ENCODE data around the gene PARD3B. TPM values are rescaled to one million over a fixed set of nuclear protein-coding genes. Genes with fewer than 3 reads are reported as not detected.

The PARD3B gene
- total and polyA plus RNA-seq, 2 of the 13 experiments (the other 11 are each of a cell fraction or from before 2014, with no cell fraction given): 0.71 to 2.3 TPM

DNA sequence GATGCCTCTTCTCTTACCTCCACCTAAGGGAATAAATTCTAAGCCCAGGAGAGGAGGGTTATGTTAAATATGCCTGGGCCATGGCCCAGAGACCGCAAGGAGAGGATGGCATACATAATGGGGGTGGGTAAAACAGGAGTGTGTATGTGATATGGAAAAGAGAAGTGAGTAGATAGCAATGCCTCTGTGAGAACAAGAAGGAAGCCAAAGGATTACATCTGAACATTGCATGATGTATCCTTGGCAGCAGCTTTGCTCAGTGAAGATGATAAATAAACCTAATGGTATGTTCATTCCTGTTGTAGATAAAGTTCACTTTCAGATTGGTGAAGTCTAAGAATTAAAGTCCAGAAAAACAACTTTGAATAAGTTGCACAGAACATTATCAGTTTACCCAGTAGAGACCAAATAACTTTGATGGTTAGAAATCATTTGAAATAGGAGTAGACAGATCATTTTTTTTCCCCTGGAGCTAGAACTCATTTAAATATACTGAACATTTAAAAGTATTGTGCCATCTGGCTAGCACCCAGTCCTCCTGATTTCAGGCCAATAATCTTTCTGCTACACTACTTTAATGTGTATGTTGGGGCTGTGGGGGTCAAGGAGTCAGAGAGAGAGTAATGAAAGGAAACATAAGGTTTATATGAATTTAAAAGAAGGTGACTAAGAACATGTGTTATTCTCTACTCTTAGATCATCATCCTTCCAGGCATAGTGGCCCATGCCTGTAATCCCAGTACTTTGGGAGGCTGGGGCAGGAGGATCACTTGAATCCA is 231.7 kb downstream of the PARD3B start:
- BruUV-seq (replicated peaks): no TSS peak
- H3K36me3 ChIP-seq (replicated peaks in 1 of 2; ENCODE audit: control insufficient read depth in 1 of 2, insufficient read depth in 2 of 2, low read length in 2 of 2): no peaks in the 10 kb centered on the region
- no peak overlapping the region for H3K4me2 ChIP-seq (ENCODE audit: low read depth, low read length)
- H3K27me3 ChIP-seq (ENCODE audit: control insufficient read depth in 1 of 2, insufficient read depth in 2 of 2, low read length in 2 of 2): no peaks in the 10 kb centered on the region
- no peak overlapping the region for H2AFZ ChIP-seq (ENCODE audit: low read length)
- ATAC-seq (no peak), DNase-seq (ENCODE audit: low spot score) (no peak), FAIRE-seq (no peak)
- intact Hi-C loops (cut with micrococcal nuclease; ENCODE audit: unreplicated experiment): no loop called here
- 17% methylated on average over 1 of the region's 1 CpG for WGBS (ENCODE audit: low lambda C conversion rate)
- CTCF ChIA-PET (ENCODE audit: low intra/inter-chr PET ratio, low total read pairs): no interaction called here
- POLR2A ChIA-PET: no interaction called here
- no peak for TF ChIP-seq TEAD2 (CRISPR knock-in tag; IDR thresholded peaks at IDR 0.05)
- TF ChIP-seq EHMT2 (IDR thresholded peaks at IDR 0.05; ENCODE audit: borderline replicate concordance, low read depth, low read length): no peak
- TF ChIP-seq, protein P1, sequence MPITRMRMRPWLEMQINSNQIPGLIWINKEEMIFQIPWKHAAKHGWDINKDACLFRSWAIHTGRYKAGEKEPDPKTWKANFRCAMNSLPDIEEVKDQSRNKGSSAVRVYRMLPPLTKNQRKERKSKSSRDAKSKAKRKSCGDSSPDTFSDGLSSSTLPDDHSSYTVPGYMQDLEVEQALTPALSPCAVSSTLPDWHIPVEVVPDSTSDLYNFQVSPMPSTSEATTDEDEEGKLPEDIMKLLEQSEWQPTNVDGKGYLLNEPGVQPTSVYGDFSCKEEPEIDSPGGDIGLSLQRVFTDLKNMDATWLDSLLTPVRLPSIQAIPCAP (CRISPR knock-in tag; IDR thresholded peaks at IDR 0.05; ENCODE audit: low read depth): no peak
- TF ChIP-seq ATF7 (IDR thresholded peaks at IDR 0.05): no peak
- TF ChIP-seq ATF7 (CRISPR knock-in tag; IDR thresholded peaks at IDR 0.05): no peak
- TF ChIP-seq, protein P2, sequence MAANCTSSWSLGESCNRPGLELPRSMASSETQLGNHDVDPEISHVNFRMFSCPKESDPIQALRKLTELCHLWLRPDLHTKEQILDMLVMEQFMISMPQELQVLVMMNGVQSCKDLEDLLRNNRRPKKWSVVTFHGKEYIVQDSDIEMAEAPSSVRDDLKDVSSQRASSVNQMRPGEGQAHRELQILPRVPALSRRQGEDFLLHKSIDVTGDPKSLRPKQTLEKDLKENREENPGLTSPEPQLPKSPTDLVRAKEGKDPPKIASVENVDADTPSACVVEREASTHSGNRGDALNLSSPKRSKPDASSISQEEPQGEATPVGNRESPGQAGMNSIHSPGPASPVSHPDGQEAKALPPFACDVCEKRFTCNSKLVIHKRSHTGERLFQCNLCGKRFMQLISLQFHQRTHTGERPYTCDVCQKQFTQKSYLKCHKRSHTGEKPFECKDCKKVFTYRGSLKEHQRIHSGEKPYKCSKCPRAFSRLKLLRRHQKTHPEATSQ (CRISPR knock-in tag; IDR thresholded peaks at IDR 0.05; ENCODE audit: borderline replicate concordance): no peak
- no peak for TF ChIP-seq ZNF775 (CRISPR knock-in tag; IDR thresholded peaks at IDR 0.05; ENCODE audit: borderline replicate concordance)
- TF ChIP-seq ATM (IDR thresholded peaks at IDR 0.05; ENCODE audit: borderline replicate concordance): no peak
- no peak for TF ChIP-seq KDM5B (CRISPR knock-in tag; IDR thresholded peaks at IDR 0.05; ENCODE audit: borderline replicate concordance)
- TF ChIP-seq, protein P3, sequence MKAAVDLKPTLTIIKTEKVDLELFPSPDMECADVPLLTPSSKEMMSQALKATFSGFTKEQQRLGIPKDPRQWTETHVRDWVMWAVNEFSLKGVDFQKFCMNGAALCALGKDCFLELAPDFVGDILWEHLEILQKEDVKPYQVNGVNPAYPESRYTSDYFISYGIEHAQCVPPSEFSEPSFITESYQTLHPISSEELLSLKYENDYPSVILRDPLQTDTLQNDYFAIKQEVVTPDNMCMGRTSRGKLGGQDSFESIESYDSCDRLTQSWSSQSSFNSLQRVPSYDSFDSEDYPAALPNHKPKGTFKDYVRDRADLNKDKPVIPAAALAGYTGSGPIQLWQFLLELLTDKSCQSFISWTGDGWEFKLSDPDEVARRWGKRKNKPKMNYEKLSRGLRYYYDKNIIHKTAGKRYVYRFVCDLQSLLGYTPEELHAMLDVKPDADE (CRISPR knock-in tag; IDR thresholded peaks at IDR 0.05): no peak
- TF ChIP-seq RXRA (CRISPR knock-in tag; IDR thresholded peaks at IDR 0.05): no peak
- no peak for TF ChIP-seq ZNF143 (CRISPR knock-in tag; IDR thresholded peaks at IDR 0.05)
- no peak for TF ChIP-seq KAT7 (CRISPR knock-in tag; IDR thresholded peaks at IDR 0.05; ENCODE audit: borderline replicate concordance)
- no peak overlapping the region for H3K9ac ChIP-seq (ENCODE audit: insufficient read depth, low read depth, low read length)
- H3K9me3 ChIP-seq (ENCODE audit: low read length): peaks cover 77% of the 10 kb centered on the region
- H3K4me1 ChIP-seq (ENCODE audit: insufficient read depth, low read length): no peaks in the 10 kb centered on the region
- no peak overlapping the region for H3K4me3 ChIP-seq (replicated peaks in 1 of 3; ENCODE audit: insufficient read depth in 1 of 3, low read depth in 2 of 3, low read length in 3 of 3)
- no peaks in the 10 kb centered on the region for H3K79me2 ChIP-seq (ENCODE audit: insufficient read depth, low read length)
- H4K20me1 ChIP-seq (ENCODE audit: insufficient read depth, low read length): no peaks in the 10 kb centered on the region
- in situ Hi-C loops (cut with HindIII; ENCODE audit: extremely low pct_ligation_motif_present, low pct_unique_long_range_greater_than_20kb): no loop called here
- no peak overlapping the region for H3K27ac ChIP-seq (ENCODE audit: extremely low read length, insufficient read depth, low read length)

Measured in HepG2 (cell line).